ENCODE results near the gene OGFOD1. TPM values are rescaled to one million over a fixed set of nuclear protein-coding genes. Genes with fewer than 3 reads are reported as not detected.

OGFOD1 gene
- total RNA-seq, 1 experiment from 2014 or later = 35.8 TPM

- ChIA-PET CTCF (no interaction called here), POLR2A (no interaction called here)
- in situ Hi-C loops (cut with HindIII; ENCODE audit: low pct_unique_long_range_greater_than_20kb, low sequenced_read_pairs) (no loop called here), intact Hi-C loops (cut with micrococcal nuclease; ENCODE audit: unreplicated experiment) (no loop called here)
- Histone ChIP-seq H3K27me3 (ENCODE audit: control insufficient read depth, insufficient read depth, low read length) (no peaks in the 10 kb centered on the region), H3K27ac (ENCODE audit: low read length) (no peak overlapping the region), H3K9me3 (ENCODE audit: control insufficient read depth, insufficient read depth, low read depth, low read length) (no peaks in the 10 kb centered on the region), H3K4me3 (ENCODE audit: low read depth in 2 of 2, low read length in 2 of 2) (no peak overlapping the region), H3K36me3 (ENCODE audit: control insufficient read depth, insufficient read depth, low read length) (peaks cover 4% of the 10 kb centered on the region), H3K4me1 (ENCODE audit: control insufficient read depth, insufficient read depth, low read length) (no peaks in the 10 kb centered on the region)
- no TSS peak for BruUV-seq (replicated peaks)
- ATAC-seq (no peak), DNase-seq (ENCODE audit: low read depth, low spot score) (no peak)
- TF ChIP-seq SIN3A (IDR thresholded peaks at IDR 0.05; ENCODE audit: borderline replicate concordance, insufficient read depth, low read depth, low read length) = no peak
- TF ChIP-seq, protein P1, sequence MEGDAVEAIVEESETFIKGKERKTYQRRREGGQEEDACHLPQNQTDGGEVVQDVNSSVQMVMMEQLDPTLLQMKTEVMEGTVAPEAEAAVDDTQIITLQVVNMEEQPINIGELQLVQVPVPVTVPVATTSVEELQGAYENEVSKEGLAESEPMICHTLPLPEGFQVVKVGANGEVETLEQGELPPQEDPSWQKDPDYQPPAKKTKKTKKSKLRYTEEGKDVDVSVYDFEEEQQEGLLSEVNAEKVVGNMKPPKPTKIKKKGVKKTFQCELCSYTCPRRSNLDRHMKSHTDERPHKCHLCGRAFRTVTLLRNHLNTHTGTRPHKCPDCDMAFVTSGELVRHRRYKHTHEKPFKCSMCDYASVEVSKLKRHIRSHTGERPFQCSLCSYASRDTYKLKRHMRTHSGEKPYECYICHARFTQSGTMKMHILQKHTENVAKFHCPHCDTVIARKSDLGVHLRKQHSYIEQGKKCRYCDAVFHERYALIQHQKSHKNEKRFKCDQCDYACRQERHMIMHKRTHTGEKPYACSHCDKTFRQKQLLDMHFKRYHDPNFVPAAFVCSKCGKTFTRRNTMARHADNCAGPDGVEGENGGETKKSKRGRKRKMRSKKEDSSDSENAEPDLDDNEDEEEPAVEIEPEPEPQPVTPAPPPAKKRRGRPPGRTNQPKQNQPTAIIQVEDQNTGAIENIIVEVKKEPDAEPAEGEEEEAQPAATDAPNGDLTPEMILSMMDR (IDR thresholded peaks at IDR 0.05) = no peak
- no peak for TF ChIP-seq POLR2AphosphoS5 (IDR thresholded peaks at IDR 0.05; ENCODE audit: low read depth, low read length)
- TF ChIP-seq TCF7L2 (IDR thresholded peaks at IDR 0.05; ENCODE audit: low read depth, low read length) = no peak
- no peak for TF ChIP-seq REST (IDR thresholded peaks at IDR 0.05; ENCODE audit: insufficient read depth in 1 of 2, low read depth in 2 of 2, low read length in 1 of 2)
These were observed 53.8 kb downstream of the OGFOD1 start for GRCh38 chr16:56505181-56505580.

DNA sequence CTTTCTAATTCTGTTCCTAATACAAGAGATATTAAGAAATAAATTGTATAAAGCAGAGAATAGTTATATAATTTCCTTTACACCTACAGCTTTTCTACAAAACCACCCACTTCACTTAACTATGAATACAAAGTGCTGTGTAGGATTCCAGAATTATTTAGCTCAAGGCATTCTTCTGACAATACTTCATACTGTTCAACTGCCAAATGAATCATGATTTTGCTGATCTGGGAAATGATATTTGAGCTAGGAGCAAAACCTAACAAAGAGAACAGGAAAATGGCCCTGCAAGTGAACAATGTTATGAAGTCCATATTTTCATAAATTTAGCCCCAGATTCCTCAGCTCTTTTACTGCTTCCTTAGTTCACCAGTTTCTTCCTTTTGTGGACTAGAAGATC is 55.6 kb downstream of the OGFOD1 start:
- TF ChIP-seq SIN3A (IDR thresholded peaks at IDR 0.05; ENCODE audit: borderline replicate concordance, insufficient read depth, low read depth, low read length) (no peak), POLR2AphosphoS5 (IDR thresholded peaks at IDR 0.05; ENCODE audit: low read depth, low read length) (no peak), REST (IDR thresholded peaks at IDR 0.05; ENCODE audit: insufficient read depth in 1 of 2, low read depth in 2 of 2, low read length in 1 of 2) (no peak), TCF7L2 (IDR thresholded peaks at IDR 0.05; ENCODE audit: low read depth, low read length) (no peak)
- TF ChIP-seq, protein P1 (IDR thresholded peaks at IDR 0.05) = no peak
- intact Hi-C loops (cut with micrococcal nuclease; ENCODE audit: unreplicated experiment) (no loop called here), in situ Hi-C loops (cut with HindIII; ENCODE audit: low pct_unique_long_range_greater_than_20kb, low sequenced_read_pairs) (no loop called here)
- ATAC-seq (no peak), DNase-seq (ENCODE audit: low read depth, low spot score) (no peak)
- BruUV-seq (replicated peaks) = no TSS peak
- Histone ChIP-seq H3K27me3 (ENCODE audit: control insufficient read depth, insufficient read depth, low read length) (no peaks in the 10 kb centered on the region), H3K4me3 (ENCODE audit: low read depth in 2 of 2, low read length in 2 of 2) (no peak overlapping the region), H3K36me3 (ENCODE audit: control insufficient read depth, insufficient read depth, low read length) (peaks cover 4% of the 10 kb centered on the region), H3K4me1 (ENCODE audit: control insufficient read depth, insufficient read depth, low read length) (no peaks in the 10 kb centered on the region), H3K27ac (ENCODE audit: low read length) (no peak overlapping the region), H3K9me3 (ENCODE audit: control insufficient read depth, insufficient read depth, low read depth, low read length) (no peaks in the 10 kb centered on the region)
- POLR2A ChIA-PET = no interaction called here
- CTCF ChIA-PET = no interaction called here
